Hippocampal formation (tissue), 2 donors: ENCODE results near the gene MYOZ3.

Experiments
- DNase-seq, 2 donors: peaks; one replicate each; lab custom pipeline; 2025; lab: John Stamatoyannopoulos, UW

MYOZ3 gene

GRCh38 chr5:150700594-150701377, 39.7 kb downstream of the MYOZ3 start, which contains the start of gene RBM22:
Gene RBM22 (minus strand): TSS chr5:150701062. CDS start chr5:150700985, 77 bp downstream.
- peak; percentile 91 to 92 for DNase-seq

DNA sequence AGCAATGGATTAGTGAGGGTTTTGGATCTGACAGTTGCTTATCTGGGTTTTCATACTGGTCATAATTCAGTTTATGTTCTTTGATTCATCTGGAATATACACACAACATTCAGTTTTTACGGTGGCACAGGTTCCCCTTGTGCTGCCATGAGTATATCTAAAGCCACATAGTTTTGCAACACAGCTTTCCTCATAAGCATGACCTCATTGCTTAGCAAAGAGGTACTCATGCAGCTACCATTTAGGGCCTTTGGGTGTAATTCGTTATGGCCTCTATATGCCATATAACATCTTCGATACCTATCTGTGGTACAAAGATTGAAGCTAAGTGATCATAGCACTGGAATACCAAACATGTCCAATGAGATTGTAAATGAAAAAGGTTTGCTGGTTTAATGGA, 42.7 kb downstream of the MYOZ3 start:
- DNase-seq: no peak

DNA sequence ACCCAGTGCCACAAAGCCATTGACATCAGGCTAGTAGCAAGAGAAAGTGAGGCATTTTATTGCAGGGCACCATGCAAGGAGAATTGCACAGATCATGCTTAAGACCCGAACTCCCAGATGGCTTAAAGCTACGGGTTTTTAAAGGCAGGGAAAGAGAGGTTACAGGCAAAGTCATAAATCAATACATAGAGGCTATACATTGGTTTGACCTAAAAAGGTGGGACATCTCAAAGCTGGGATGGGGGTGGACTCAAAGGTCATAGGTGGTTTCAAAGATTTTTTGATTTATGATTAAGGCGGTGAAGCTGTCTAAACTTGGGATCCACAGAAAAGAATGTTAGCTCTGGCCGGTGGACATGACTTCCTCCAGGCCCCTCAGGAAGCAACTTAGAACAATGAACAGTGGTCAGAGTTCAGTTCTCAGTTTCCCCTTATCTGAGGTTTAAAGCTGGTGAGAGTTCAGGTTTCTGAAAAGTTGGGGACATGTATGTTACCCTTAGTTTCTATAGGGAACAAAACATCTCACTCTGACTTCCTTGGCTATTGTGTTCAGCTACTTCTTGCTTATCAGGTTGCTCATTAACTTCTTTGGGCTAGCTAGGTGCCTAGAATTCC, 45.8 kb downstream of the MYOZ3 start:
- DNase-seq: no peak

DNA sequence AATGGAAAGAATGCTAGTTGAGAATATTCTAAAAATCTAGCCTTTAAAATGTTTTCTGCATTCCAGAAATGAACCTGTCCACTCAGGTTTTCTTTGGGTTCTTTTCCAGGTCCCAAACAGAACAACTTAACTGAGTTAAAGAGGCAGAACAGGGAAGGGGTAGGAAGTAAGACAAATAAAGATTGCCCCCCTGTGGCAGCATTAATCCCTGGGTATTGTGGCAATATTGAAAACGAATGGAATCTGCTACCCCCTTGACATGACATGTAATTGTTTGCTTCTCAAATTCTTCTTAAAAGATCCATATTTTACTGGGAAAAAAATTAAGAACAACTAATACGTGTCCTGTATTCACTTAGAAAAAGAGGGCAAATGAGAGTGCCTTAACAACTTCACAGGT, 49.1 kb downstream of the MYOZ3 start:
- DNase-seq: no peak

DNA sequence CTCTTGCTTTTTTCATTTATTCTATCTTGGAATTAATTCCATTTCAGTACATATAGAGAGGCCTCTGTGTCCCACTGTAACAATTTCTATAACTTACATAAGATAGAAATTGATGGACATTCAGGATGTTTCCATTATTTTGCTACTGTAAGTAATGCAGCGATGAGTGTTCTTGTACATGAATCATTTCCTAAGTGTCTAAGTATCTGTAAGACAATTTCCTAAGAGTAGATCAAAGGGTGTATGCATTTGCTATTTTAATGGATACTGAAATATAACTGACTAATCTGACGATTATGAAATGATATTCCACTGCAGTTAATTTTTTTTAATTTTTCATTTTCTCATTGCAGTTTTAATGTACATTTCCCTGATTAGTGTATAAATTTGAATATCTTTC, 62.8 kb downstream of the MYOZ3 start:
- DNase-seq: no peak
